ENCODE data around the gene COL5A1. TPM values are rescaled to one million over a fixed set of nuclear protein-coding genes. Genes with fewer than 3 reads are reported as not detected.

Gene COL5A1
- total RNA-seq, 1 experiment from 2014 or later: 10.1 TPM

DNA sequence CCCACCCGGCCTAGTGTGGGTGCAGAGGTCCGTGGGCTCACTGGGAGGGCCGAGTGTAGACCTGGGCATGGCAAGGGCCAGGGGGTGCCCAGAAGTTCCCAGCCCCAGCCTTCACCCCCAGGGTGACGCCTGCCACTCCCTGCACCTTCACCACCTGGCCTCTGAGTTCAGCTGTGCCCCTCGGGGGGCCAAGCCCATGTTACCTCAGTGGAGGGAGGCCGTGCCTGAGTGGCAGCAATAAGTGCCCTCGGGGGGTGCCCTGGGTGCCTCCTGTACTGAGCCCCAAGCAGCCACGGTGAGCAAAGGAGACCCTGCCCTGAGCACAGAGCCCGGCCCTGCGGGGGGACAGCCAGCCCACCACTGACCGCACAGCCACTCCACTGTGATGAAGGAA is 228.7 kb downstream of the COL5A1 start:
- H3K36me3 ChIP-seq (replicated peaks; ENCODE audit: control insufficient read depth, insufficient read depth, low read length): no peaks in the 10 kb centered on the region
- DNase-seq: peak; percentile 46
- no peak overlapping the region for H3K4me3 ChIP-seq (ENCODE audit: insufficient read depth, low read depth, low read length)
- no peaks in the 10 kb centered on the region for H3K27me3 ChIP-seq (ENCODE audit: control insufficient read depth, insufficient read depth, low read length)

DNA sequence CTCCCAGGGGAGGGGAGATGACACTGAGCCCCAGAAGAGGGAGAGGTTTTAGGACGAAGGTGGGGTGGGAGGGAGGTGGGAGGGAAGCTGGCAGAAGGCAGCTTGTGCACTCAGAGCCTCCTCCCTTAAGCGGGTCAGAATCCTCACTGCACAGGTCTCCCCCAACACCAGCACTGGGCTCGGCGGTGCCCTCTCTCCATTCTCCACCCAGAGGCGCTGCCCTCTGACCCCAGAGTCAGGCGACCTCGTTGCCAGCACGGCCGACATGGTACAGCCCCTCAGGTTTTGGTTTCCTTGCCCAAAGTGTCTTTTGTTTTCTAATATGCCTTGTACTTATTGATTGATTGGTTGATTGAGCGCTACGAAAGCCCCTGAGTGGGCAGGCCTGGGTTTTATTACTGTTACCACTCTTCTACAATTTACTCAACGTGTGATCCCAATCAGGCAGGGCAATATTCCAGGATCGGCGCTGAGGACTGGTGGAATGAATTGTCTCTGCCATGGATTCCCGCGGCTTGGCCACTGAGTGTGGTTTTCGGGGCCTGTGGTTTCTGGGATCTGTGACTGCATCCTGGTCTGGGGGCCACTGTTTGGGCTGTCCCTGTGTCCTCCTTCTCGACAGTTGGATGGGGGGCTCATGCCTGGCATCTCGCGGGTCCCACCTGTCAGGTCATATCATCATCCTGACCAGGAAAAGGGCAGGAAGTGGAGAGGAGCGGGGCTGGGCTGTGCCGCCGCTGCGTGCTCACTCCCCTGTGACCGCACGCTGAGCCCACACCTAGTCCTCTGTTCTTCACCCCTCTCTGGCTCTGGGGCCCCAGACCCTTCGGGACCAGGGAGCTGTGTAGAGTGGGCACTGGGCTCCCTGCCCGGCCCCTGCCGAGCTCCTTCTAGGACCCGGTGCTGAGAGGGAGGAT is 229.4 kb downstream of the COL5A1 start:
- Histone ChIP-seq H3K4me3 (ENCODE audit: insufficient read depth, low read depth, low read length) (no peak overlapping the region), H3K36me3 (replicated peaks; ENCODE audit: control insufficient read depth, insufficient read depth, low read length) (no peaks in the 10 kb centered on the region), H3K27me3 (ENCODE audit: control insufficient read depth, insufficient read depth, low read length) (no peaks in the 10 kb centered on the region)
- peak; percentile 35 for DNase-seq

DNA sequence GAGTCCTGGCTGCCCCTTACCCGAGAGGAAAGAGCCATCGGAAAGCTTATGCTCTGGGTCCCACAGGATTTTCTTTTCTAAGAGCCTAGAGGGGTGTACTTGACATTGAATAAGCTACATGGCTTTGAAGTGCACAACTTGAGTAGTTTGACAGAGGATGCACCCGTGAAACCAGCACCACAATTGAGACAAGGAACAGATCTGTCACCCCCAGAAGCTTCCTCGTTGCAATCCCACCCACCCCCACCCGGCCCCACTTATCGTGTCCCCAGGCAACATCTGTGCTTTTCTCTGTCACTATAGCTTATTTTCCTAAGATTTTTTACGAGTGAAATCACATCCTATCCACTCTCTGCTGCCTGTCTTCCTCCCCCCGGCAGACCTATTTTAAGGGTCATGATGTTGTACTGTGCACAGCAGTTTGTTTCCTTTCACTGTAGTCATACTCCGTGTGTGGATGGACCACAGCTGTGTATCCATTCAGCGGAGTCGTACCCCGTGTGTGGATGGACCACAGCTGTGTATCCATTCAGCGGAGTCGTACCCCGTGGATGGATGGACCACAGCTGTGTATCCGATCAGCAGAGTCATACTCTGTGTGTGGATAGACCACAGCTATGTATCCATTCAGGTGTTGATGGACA is 230.2 kb downstream of the COL5A1 start:
- H3K4me3 ChIP-seq (ENCODE audit: insufficient read depth, low read depth, low read length): no peak overlapping the region
- H3K36me3 ChIP-seq (replicated peaks; ENCODE audit: control insufficient read depth, insufficient read depth, low read length): no peaks in the 10 kb centered on the region
- peak; percentile 21 for DNase-seq
- H3K27me3 ChIP-seq (ENCODE audit: control insufficient read depth, insufficient read depth, low read length): no peaks in the 10 kb centered on the region

DNA sequence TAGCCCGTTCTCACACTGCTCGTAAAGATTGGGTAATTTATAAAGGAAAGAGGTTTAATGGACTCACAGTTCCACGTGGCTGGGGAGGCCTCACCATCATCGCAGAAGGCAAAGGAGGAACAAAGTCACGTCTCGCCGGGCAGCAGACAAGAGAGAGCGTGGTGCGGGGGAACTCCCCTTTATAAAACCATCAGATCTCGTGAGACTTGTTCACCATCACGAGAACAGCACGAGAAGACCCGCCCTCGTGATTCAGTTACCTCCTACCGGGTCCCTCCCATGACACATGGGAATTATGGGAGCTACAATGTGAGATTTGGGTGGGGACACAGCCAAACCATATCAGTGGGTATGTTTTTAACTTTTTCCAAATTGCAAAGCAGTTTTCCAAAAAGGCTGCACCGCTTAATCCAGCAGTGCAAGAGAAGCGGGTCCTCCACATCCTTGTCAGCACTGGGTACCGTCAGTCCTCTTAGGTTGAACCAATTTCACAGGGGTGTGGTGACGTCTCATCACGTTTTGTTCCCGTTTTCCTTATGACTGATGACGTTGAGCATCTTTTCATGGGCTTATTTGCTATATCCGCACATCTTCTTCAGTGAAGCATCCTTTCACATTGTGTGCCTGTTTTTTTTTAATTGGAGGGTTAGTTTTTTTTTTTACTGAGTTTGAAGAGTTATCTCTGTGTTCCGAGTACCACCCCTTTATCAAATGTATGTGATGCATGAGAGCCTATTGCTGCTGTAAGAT is 231.1 kb downstream of the COL5A1 start:
- Histone ChIP-seq H3K4me3 (ENCODE audit: insufficient read depth, low read depth, low read length) (no peak overlapping the region), H3K27me3 (ENCODE audit: control insufficient read depth, insufficient read depth, low read length) (no peaks in the 10 kb centered on the region), H3K36me3 (replicated peaks; ENCODE audit: control insufficient read depth, insufficient read depth, low read length) (no peaks in the 10 kb centered on the region)
- no peak for DNase-seq

DNA sequence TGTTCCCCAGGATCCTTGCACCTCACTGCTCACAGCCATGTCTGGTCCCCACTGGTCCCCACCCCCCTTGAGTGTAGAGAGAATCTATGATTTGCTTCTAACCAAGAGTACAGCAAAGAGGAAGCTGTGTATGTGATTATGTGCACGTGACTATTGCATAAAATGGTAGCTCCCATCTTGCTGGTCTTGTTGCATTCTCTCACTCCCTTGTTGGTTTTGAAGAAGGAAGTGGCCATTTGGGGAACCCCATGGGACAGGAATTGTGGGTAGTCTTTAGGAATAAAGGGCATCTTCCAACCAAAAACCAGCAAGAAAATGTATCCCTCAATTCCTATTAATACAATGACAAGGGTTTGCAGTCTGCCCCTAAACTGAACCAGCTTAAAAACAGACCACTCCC is 233.8 kb downstream of the COL5A1 start:
- H3K36me3 ChIP-seq (replicated peaks; ENCODE audit: control insufficient read depth, insufficient read depth, low read length): no peaks in the 10 kb centered on the region
- H3K27me3 ChIP-seq (ENCODE audit: control insufficient read depth, insufficient read depth, low read length): no peaks in the 10 kb centered on the region
- H3K4me3 ChIP-seq (ENCODE audit: insufficient read depth, low read depth, low read length): no peak overlapping the region
- DNase-seq: no peak

DNA sequence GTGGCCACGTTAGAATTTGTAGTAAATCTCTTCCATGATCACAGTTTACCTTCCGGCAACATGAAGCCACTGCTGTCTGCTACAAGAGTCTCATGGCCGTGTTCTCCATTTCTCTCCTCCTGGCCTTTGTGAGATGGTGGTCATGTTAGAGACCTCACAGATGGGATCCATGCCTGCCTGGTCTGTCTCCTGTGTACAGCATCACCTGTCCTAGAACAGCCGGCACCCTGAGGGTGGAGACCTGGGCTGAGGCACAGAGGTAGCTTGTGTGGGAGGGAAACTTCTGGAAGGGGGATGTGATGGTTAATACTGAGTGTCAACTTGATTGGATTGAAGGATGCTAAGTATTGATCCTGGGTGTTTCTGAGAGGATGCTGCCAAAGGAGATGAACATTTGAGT is 235.9 kb downstream of the COL5A1 start:
- DNase-seq: no peak
- no peaks in the 10 kb centered on the region for H3K27me3 ChIP-seq (ENCODE audit: control insufficient read depth, insufficient read depth, low read length)
- no peaks in the 10 kb centered on the region for H3K36me3 ChIP-seq (replicated peaks; ENCODE audit: control insufficient read depth, insufficient read depth, low read length)
- no peak overlapping the region for H3K4me3 ChIP-seq (ENCODE audit: insufficient read depth, low read depth, low read length)

DNA sequence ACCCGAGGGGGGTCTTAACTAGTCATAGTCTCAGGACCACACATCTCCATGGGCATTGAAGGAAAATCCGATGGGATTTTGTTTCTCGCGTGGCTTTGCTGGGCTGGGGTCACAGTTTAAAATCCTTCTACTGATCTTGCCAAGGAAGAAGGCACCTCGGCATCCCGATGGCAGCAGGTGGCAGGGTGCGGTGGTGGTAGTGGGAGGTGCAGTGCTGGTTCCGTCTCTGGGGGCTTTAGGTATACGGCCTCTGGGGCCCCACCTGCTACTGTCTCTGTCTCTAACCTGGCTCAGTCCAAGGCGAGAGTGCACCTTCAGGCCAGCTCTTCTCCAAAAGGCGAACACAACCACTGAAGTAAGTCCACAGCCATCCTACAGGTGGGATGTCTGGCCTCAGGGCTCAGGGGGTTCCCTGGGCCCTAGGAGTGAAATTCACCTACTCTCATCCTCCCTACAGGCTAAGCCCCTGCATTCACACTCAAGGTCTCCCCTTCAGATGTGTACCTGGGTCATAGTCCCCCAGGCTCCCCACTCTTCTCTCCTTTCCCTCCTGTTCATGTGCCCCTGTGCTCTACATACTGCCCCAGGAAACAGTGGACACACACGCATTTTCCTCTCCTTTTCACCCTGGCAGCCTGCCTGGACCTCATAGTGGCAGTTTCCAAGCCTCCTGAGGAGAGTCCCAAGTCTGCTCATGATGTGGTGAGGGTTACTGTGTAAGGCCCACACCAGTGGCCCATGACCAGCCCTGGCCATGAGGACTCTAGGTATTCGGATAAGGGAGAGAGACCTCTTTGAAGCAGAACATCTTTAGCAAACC is 238.3 kb downstream of the COL5A1 start:
- Histone ChIP-seq H3K36me3 (replicated peaks; ENCODE audit: control insufficient read depth, insufficient read depth, low read length) (no peaks in the 10 kb centered on the region), H3K27me3 (ENCODE audit: control insufficient read depth, insufficient read depth, low read length) (no peaks in the 10 kb centered on the region), H3K4me3 (ENCODE audit: insufficient read depth, low read depth, low read length) (no peak overlapping the region)
- no peak for DNase-seq

DNA sequence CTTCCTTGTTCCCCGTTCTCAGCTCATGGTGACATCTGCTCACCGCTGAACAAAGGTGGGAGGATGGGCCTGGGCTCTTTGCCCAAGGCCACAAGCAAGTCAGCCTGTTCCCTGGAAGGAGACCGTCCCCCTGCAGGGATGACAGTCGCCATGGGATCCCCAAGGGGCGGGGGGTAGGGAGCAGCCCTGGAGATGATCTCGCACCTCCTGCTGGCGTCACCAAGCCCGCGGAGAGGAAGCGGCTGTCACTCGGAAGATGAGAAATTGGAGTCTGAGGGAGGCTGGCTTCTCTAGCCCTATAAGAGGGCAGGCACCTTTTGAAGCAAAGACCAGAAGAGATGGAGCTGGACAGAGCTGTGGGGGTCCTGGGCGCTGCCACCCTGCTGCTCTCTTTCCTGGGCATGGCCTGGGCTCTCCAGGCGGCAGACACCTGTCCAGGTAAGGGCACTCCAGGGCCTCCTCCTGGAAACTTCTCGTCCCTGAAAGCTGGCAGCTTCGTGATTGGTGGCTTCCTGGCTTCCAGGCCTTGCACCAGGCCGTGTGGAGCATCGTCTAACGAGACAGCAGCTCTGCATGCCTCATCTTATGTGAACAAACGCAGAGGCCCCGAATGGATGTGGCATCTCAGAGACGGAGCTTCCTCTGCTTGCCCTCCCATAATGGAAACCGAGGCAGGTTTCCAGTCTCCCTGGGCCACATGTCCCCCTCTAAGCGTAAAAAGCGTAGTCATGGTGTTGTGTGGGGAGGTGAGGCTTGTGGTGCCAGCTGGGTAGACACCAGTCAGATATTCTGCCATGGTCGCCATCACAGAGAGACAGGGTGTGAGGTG is 239.1 kb downstream of the COL5A1 start, which contains the start of gene FCN2:
FCN2 (plus strand) TSS at position 327 of the 829 bp plus-strand sequence; CDS start at position 339, 12 bp downstream.
- no peaks in the 10 kb centered on the region for H3K36me3 ChIP-seq (replicated peaks; ENCODE audit: control insufficient read depth, insufficient read depth, low read length)
- DNase-seq: no peak
- no peak within 1 kb of the TSS for H3K4me3 ChIP-seq (ENCODE audit: insufficient read depth, low read depth, low read length)
- H3K27me3 ChIP-seq (ENCODE audit: control insufficient read depth, insufficient read depth, low read length): no peaks in the 10 kb centered on the region

DNA sequence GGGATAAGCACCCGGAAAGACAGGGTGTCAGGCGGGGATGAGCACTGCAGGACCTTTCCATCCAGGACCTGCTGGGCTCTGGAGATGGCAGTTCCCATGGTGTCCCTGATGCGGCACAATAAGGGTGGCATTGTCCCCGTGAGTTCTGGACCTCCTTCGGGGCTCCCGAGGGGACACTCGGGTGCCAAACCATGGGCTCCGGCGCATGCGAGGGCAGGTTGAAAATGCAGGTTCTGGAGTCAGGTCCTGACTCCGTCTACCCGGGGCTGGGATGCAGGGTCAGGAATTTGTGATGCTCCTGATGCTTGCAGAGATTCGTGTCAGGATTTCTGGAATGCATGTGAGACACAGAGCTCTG is 239.7 kb downstream of the COL5A1 start:
- DNase-seq: no peak
- Histone ChIP-seq H3K36me3 (replicated peaks; ENCODE audit: control insufficient read depth, insufficient read depth, low read length) (no peaks in the 10 kb centered on the region), H3K27me3 (ENCODE audit: control insufficient read depth, insufficient read depth, low read length) (no peaks in the 10 kb centered on the region), H3K4me3 (ENCODE audit: insufficient read depth, low read depth, low read length) (no peak overlapping the region)

DNA sequence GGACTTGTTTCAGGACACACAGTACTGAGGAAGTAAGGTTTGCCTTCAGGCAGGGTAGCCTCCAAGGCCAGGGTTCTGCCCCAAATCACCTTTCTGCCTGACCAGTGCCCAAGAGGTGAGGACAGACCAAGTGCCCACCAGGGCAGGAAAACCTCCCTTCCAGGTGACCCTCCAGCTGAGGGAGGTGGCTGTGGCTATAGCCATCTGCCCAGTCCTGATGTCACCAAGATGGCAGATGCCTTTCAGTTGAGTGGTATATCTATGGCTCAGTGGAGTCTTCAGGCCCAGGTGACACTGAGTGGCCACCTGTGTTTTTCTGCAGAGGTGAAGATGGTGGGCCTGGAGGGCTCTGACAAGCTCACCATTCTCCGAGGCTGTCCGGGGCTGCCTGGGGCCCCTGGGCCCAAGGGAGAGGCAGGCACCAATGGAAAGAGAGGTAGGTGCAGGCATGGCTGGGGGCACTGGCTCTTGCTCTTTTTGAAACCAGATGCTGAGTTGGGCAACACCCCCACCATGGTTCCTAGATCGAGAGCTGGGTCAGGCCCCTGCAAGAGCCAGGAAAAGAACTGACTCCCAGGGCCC is 240.7 kb downstream of the COL5A1 start:
- Histone ChIP-seq H3K27me3 (ENCODE audit: control insufficient read depth, insufficient read depth, low read length) (no peaks in the 10 kb centered on the region), H3K4me3 (ENCODE audit: insufficient read depth, low read depth, low read length) (no peak overlapping the region), H3K36me3 (replicated peaks; ENCODE audit: control insufficient read depth, insufficient read depth, low read length) (no peaks in the 10 kb centered on the region)
- DNase-seq: no peak

DNA sequence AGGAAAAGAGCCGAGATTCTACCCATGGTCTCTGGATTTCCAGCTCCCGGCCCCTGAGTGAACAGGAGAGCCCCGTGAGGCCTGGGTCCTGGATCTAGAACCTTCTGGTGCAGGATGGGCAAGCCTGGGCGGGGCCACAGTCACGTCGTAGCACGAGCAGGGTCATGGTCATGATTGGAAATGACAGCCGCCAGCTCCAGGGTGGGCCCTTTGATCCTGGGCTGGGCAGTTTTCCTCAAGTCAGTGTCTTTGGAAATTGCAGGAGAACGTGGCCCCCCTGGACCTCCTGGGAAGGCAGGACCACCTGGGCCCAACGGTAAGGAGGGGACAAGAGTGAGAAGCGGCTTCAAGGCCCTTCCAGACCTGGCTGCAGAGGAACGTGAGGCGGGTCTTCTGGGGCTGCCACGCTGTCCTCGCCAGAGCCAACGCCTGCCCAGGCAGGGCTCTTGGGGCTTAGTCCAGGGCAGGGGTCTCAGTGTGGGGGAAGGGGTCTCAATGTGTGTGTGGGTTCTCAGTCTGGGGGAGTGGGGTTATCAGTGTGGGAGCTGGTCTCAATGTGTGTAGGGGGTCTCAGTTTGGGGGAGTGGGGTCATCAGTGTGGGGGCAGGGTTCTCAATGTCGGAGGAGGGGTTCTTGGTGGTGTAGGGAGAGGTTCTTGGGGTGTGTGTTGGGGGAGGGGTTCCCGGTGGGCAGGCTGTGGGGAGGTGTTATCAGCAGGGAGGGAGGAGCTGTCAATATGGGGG is 241.6 kb downstream of the COL5A1 start:
- no peaks in the 10 kb centered on the region for H3K36me3 ChIP-seq (replicated peaks; ENCODE audit: control insufficient read depth, insufficient read depth, low read length)
- DNase-seq: no peak
- no peak overlapping the region for H3K4me3 ChIP-seq (ENCODE audit: insufficient read depth, low read depth, low read length)
- no peaks in the 10 kb centered on the region for H3K27me3 ChIP-seq (ENCODE audit: control insufficient read depth, insufficient read depth, low read length)

DNA sequence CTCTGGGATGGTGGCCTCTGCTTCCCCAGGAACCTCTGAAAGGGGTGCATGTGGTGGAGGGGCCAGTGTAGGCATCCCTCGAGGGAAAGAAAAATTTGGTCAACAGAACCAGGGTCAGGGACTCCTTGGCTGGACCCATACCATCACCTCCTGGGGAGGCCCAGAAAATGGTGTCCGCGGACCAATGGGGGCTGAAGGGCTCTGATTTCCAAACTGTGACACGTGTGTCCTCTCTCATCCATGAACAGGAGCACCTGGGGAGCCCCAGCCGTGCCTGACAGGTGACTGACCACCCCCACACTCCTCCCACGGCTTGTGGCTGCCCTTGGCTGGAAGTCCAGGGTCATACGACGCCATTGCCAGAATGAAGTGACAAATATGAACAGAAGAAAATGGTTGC is 242.9 kb downstream of the COL5A1 start:
- no peak overlapping the region for H3K4me3 ChIP-seq (ENCODE audit: insufficient read depth, low read depth, low read length)
- H3K27me3 ChIP-seq (ENCODE audit: control insufficient read depth, insufficient read depth, low read length): no peaks in the 10 kb centered on the region
- no peak for DNase-seq
- H3K36me3 ChIP-seq (replicated peaks; ENCODE audit: control insufficient read depth, insufficient read depth, low read length): no peaks in the 10 kb centered on the region
